HepG2 (cell line): Measurements from ENCODE around the gene EPB41L1. TPM values are rescaled to one million over a fixed set of nuclear protein-coding genes. Genes with fewer than 3 reads are reported as not detected.

Experiments
- GTF2F1 ChIP-seq: fragments of 150-350 bp; IDR thresholded peaks from 2 replicates; pipeline ENCODE4 v1.6.1; 2014; ENCODE audit warnings: low read length
- KLF6 ChIP-seq: IDR thresholded peaks from 2 replicates; pipeline ENCODE4 v1.8.0; 2016; ENCODE audit warnings: missing biosample characterization, missing genetic modification reagents
- MBD4 ChIP-seq: IDR thresholded peaks from 2 replicates; pipeline ENCODE4 v1.6.1; 2012; ENCODE audit warnings: low read length, inconsistent platforms, borderline replicate concordance
- MIER3 ChIP-seq: IDR thresholded peaks from 2 replicates; pipeline ENCODE4 v1.6.1; 2016; ENCODE audit warnings: missing compliant biosample characterization, borderline replicate concordance
- NFIB ChIP-seq: sonication (generic); formaldehyde crosslinking; IDR thresholded peaks from 2 replicates; pipeline ENCODE4 v1.9.0; 2021; ENCODE audit warnings: missing genetic modification reagents, mild to moderate bottlenecking, borderline replicate concordance
- NKX3-1 ChIP-seq: sonication (generic); formaldehyde crosslinking; IDR thresholded peaks from 2 replicates; pipeline ENCODE4 v1.5.0; 2020; ENCODE audit warnings: missing genetic modification reagents
- RBFOX2 ChIP-seq: fragments of 200-400 bp; formaldehyde crosslinking; IDR thresholded peaks from 2 replicates; pipeline ENCODE4 v1.6.1; 2017; ENCODE audit warnings: low read depth, mild to moderate bottlenecking, low read length
- RFX1 ChIP-seq: fragments of 450-650 bp; IDR thresholded peaks from 2 replicates; pipeline ENCODE4 v1.6.1; 2017
- RFXANK ChIP-seq: IDR thresholded peaks from 2 replicates; pipeline ENCODE4 v1.6.1; 2016
- TAF1 ChIP-seq: sonication (generic); formaldehyde crosslinking; IDR thresholded peaks from 2 replicates; pipeline ENCODE4 v1.4.0; 2020; ENCODE audit warnings: missing genetic modification reagents
- TEAD3 ChIP-seq: optimal IDR thresholded peaks from 2 replicates; pipeline ENCODE3; 2016; ENCODE audit warnings: borderline replicate concordance
- THYN1 ChIP-seq: sonication (generic); formaldehyde crosslinking; IDR thresholded peaks from 2 replicates; pipeline ENCODE4 v1.8.1; 2023; ENCODE audit warnings: low read depth, mild to moderate bottlenecking, moderate library complexity, missing genetic modification reagents, borderline replicate concordance
- ZFP1 ChIP-seq: IDR thresholded peaks from 2 replicates; pipeline ENCODE4 v1.6.1; 2016
- ZNF180 ChIP-seq: sonication (generic); formaldehyde crosslinking; IDR thresholded peaks from 2 replicates; pipeline ENCODE4 v1.4.0; 2020; ENCODE audit warnings: low read depth, missing genetic modification reagents, borderline replicate concordance
- ZNF275 ChIP-seq: sonication (generic); formaldehyde crosslinking; IDR thresholded peaks from 2 replicates; pipeline ENCODE4 v1.8.0; 2022; ENCODE audit warnings: missing genetic modification reagents, mild to moderate bottlenecking, inconsistent platforms, borderline replicate concordance
- ZNF577 ChIP-seq: sonication (generic); formaldehyde crosslinking; IDR thresholded peaks from 2 replicates; pipeline ENCODE4 v1.4.0; 2020; ENCODE audit warnings: mild to moderate bottlenecking, low read depth, missing genetic modification reagents, borderline replicate concordance
- ZNF709 ChIP-seq: sonication (generic); formaldehyde crosslinking; IDR thresholded peaks from 2 replicates; pipeline ENCODE4 v1.5.0; 2020; ENCODE audit warnings: mild to moderate bottlenecking, missing genetic modification reagents
- ZNF788 ChIP-seq: sonication (generic); formaldehyde crosslinking; IDR thresholded peaks from 2 replicates; pipeline ENCODE4 v1.5.0; 2020; ENCODE audit warnings: mild to moderate bottlenecking, missing genetic modification reagents, borderline replicate concordance
- polyA plus RNA-seq, 8 experiments: library from polyadenylated mRNA; depleted of rRNA in 3 of 8; stranded (reverse) in 7 of 8; unstranded in 1 of 8; fragments of >200 nt; fragmentation: Illumina TruSeq in 4 of 8; extraction: Trizol in 4 of 8; gene quantifications; 2 replicates each; pipeline versions ENCODE4 v1.2.1 to v1.2.3, GENCODE V29; 2011 to 2016; ENCODE audit warnings: low read depth in 4 of 8, missing spikeins in 1 of 8, mixed read lengths in 1 of 8; ENCODE audit not compliant: insufficient read depth in 1 of 8
- total RNA-seq, 5 experiments: library from RNA; depleted of rRNA; stranded (reverse); fragments of >200 nt; fragmentation: Illumina TruSeq; extraction: Trizol; gene quantifications; 2 replicates each; pipeline ENCODE4 v1.2.3, GENCODE V29; 2016; ENCODE audit warnings: low read depth in 1 of 5
- TF ChIP-seq, protein P1 (sequence below): sonication (generic); formaldehyde crosslinking; conservative IDR thresholded peaks from 2 replicates; pipeline ENCODE4 v1.8.0; 2022; ENCODE audit warnings: low read depth, missing genetic modification reagents
- TF ChIP-seq, protein P2 (sequence below): sonication (generic); formaldehyde crosslinking; IDR thresholded peaks from 2 replicates; pipeline ENCODE4 v1.5.0; 2020; ENCODE audit warnings: mild to moderate bottlenecking, missing genetic modification reagents, moderate library complexity
- TF ChIP-seq, protein P3 (sequence below): sonication (generic); formaldehyde crosslinking; IDR thresholded peaks from 2 replicates; pipeline ENCODE4 v1.4.0; 2020; ENCODE audit warnings: missing genetic modification reagents, borderline replicate concordance
- TF ChIP-seq, protein P4 (sequence below): sonication (generic); formaldehyde crosslinking; IDR thresholded peaks from 2 replicates; pipeline ENCODE4 v1.4.0; 2020; ENCODE audit warnings: missing genetic modification reagents, low read depth, mild to moderate bottlenecking, borderline replicate concordance

Gene EPB41L1
- total and polyA plus RNA-seq, 2 of the 13 experiments (the other 11 are each of a cell fraction or from before 2014, with no cell fraction given): 16.7 to 39.0 TPM

DNA sequence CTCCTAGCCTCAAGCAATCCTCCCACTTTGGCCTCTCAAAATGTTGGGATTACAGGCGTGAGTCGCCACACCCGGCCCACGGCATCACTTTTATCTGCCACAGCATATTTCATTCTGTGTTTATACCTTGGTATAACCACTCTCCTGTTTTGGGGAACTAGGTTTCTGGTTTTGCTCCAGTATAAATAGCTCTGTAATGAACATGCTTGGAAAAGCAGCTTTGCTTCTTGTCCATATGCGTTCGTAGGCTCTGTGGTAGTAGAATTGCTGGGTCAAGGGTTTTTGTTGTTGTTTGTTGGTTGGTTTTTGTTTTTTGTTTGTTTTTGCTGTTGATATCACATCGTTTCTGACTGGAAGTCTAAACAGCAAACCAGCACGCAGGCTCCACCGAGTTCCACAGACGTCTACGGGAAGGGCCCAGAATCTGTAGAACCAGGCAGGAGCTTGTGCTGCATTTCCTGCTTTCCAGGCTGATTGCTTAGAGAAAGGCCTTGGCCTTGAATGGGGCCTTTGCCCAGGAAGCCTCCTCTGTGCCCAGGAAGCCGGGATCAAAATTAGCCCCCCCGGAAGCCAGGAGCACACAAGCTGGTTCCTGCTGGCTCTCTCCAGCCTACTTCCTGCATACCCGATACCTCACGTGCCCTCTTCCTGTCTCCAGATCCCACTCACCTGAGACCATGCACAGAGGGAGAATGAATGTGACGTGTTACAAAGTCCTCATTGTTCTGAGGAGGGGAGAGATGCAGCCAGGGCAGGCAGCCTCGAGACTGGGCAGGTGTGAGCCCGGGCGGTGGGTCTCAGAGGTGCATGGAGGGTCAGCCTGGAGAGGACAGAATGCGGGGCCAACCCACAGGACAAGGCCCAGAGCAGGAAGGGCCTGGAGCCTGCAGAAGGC, 116.5 kb downstream of the EPB41L1 start (continued):
- TF ChIP-seq, protein P1, sequence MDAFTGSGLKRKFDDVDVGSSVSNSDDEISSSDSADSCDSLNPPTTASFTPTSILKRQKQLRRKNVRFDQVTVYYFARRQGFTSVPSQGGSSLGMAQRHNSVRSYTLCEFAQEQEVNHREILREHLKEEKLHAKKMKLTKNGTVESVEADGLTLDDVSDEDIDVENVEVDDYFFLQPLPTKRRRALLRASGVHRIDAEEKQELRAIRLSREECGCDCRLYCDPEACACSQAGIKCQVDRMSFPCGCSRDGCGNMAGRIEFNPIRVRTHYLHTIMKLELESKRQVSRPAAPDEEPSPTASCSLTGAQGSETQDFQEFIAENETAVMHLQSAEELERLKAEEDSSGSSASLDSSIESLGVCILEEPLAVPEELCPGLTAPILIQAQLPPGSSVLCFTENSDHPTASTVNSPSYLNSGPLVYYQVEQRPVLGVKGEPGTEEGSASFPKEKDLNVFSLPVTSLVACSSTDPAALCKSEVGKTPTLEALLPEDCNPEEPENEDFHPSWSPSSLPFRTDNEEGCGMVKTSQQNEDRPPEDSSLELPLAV (CRISPR knock-in tag): no peak
- TF ChIP-seq KLF6 (CRISPR knock-in tag): no peak
- TF ChIP-seq NKX3-1 (CRISPR knock-in tag): no peak
- TF ChIP-seq, protein P2, sequence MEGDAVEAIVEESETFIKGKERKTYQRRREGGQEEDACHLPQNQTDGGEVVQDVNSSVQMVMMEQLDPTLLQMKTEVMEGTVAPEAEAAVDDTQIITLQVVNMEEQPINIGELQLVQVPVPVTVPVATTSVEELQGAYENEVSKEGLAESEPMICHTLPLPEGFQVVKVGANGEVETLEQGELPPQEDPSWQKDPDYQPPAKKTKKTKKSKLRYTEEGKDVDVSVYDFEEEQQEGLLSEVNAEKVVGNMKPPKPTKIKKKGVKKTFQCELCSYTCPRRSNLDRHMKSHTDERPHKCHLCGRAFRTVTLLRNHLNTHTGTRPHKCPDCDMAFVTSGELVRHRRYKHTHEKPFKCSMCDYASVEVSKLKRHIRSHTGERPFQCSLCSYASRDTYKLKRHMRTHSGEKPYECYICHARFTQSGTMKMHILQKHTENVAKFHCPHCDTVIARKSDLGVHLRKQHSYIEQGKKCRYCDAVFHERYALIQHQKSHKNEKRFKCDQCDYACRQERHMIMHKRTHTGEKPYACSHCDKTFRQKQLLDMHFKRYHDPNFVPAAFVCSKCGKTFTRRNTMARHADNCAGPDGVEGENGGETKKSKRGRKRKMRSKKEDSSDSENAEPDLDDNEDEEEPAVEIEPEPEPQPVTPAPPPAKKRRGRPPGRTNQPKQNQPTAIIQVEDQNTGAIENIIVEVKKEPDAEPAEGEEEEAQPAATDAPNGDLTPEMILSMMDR (CRISPR knock-in tag): no peak
- TF ChIP-seq THYN1 (CRISPR knock-in tag): 0 out of 2 replicates have a peak, but pooled peaks have one; percentile 25
- TF ChIP-seq ZNF577 (CRISPR knock-in tag): no peak
- TF ChIP-seq, protein P3, sequence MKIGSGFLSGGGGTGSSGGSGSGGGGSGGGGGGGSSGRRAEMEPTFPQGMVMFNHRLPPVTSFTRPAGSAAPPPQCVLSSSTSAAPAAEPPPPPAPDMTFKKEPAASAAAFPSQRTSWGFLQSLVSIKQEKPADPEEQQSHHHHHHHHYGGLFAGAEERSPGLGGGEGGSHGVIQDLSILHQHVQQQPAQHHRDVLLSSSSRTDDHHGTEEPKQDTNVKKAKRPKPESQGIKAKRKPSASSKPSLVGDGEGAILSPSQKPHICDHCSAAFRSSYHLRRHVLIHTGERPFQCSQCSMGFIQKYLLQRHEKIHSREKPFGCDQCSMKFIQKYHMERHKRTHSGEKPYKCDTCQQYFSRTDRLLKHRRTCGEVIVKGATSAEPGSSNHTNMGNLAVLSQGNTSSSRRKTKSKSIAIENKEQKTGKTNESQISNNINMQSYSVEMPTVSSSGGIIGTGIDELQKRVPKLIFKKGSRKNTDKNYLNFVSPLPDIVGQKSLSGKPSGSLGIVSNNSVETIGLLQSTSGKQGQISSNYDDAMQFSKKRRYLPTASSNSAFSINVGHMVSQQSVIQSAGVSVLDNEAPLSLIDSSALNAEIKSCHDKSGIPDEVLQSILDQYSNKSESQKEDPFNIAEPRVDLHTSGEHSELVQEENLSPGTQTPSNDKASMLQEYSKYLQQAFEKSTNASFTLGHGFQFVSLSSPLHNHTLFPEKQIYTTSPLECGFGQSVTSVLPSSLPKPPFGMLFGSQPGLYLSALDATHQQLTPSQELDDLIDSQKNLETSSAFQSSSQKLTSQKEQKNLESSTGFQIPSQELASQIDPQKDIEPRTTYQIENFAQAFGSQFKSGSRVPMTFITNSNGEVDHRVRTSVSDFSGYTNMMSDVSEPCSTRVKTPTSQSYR: no peak
- no peak for TF ChIP-seq NFIB
- no peak for TF ChIP-seq MBD4
- TF ChIP-seq ZFP1 (CRISPR knock-in tag): no peak
- TF ChIP-seq GTF2F1: no peak
- no peak for TF ChIP-seq ZNF275 (CRISPR knock-in tag)
- no peak for TF ChIP-seq RBFOX2
- 0 out of 2 replicates have a peak, but pooled peaks have one; percentile 60 for TF ChIP-seq RFXANK
- TF ChIP-seq TEAD3 (CRISPR knock-in tag): peak; percentile 83
- TF ChIP-seq MIER3 (CRISPR knock-in tag): no peak
- TF ChIP-seq, protein P4, sequence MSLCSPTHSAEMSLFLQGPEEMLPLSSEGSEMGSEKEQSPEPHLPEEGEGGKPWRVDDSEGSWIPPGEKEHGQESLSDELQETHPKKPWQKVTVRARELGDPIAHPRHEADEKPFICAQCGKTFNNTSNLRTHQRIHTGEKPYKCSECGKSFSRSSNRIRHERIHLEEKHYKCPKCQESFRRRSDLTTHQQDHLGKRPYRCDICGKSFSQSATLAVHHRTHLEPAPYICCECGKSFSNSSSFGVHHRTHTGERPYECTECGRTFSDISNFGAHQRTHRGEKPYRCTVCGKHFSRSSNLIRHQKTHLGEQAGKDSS (CRISPR knock-in tag): peak; percentile 63; the same call in 1 of the 2 replicates
- no peak for TF ChIP-seq ZNF709 (CRISPR knock-in tag)
- no peak for TF ChIP-seq ZNF180 (CRISPR knock-in tag)
- TF ChIP-seq RFX1: no peak
- peak; percentile 70; the same call in 1 of the 2 replicates for TF ChIP-seq ZNF788 (CRISPR knock-in tag)
- TF ChIP-seq TAF1 (CRISPR knock-in tag): peak; percentile 74; the same call in 1 of the 2 replicates
